ENCODE data around the gene PCNX1.
"Not testable (repeated sequence)": the region's sequence is repeated elsewhere in the genome, so short reads cannot be mapped to it uniquely, and the experiment has no call there.

PCNX1 gene

DNA sequence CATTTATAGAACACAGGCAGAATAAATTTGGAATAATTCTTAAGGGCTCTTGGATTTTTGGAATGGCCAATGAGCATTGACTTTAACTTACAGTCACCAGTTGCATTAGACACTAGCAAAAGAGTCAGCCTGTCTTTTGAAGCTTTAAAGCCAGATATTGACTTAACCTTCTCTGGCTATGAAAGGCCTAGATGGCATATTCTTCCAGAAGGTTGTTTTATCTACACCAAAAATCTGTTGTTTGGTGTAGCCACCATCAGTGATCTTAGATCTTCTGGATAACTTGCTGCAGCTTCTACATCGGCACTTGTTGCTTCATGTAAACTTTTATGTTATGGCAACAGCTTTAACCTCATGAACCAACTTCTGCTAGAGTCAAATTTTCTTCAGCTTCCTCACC is 10.4 kb downstream of the PCNX1 start:
- no peak for DNase-seq

DNA sequence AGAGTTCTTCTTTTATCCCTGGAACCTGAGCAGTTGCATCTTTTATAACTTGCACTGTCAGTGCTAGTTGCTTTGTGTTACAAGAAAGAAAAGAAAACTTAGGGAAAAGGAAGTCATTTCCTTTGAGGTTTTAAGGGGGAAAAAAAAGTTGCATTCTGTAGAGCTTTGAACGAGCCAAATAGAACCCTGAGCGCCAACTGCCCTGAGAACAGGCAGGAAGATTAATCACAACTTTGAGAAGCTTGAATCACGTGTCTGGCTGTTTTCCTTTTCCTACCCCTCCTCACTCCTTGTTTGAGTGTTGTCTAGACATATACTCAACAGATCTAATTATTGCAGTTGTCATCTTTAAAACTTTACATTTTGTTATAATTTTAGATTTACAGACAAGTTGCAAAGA is 12.5 kb downstream of the PCNX1 start:
- DNase-seq: no peak

DNA sequence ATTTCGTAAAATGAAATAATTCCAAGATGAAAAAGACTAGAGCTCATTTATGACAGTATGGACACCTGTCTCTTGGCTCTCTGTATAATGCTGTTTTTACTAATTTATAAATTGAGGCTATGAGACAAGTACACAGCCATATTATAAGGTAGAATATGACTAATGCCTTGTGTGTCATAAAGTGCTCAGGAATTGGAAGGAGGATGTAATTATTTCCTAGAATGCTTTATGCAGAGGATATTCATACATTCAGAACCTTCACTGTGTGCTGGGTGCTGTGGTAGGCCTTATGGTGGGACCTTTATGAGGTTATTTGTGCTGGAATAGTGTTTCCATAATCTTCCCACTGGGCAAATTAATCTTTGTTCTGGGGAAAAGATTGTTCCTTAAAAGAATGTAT is 13.3 kb downstream of the PCNX1 start:
- no peak for DNase-seq

DNA sequence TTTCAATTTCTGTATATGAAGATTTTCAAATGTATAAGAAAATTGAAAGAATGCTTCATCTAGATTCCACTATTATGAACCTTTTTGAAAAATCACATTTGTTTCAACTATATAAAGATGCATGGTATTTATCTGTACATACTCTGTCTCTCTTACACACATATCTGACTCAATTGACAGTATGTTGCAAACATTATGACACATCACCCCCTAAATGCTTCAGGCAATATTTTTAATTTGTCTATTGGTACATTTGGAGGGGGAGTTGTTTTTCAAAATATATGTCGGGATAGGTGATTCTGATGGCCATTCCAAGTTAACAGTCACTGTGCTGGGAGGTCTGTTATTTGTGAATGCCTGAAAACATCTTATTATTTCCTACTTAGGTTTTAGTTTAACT is 14.4 kb downstream of the PCNX1 start:
- DNase-seq: no peak

DNA sequence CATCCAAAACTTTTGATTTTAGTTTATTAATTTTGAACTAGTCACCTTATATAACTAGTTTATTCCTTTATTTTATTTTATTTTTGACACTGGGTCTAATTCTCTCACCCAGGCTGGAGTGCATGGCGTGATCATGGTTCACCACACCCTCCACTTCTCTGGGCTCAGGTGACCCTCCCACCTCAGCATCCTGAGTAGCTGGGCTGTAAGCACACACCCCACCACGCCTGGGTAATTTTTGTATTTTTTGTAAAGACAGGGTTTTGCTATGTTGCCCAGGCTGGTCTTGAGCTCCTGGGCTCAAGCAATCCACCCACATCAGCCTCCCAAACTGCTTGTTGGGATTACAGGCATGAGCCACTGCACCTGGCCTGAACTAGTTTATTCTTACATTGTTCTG is 17.3 kb downstream of the PCNX1 start:
- no peak for DNase-seq

DNA sequence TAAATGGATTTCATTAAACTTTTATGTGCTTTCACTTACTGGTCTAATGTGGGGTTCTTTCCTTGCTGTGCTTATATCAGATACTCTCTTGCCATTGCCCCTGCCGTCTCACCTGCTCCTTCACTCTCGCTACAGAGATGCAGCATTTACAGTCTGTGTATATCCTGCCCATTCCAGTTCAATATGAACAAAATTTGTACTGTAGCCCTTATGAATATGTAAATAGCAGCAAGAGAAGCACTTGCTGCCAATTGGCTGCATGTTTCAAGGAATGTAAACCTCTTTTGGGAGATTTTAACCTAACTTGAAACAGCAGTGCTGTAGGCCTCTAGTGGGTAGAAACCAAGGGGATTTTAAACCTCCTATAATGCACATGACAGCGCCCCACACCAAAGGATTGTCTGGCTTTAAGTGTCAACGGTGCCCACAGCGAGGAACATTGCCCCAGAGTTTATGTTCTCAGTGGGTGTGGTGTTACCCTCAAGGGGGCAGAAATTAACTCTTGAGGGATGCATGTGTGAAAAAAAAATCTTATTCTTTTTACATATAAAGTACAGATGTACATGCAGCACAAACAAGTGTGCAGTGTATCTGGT is 19.1 kb downstream of the PCNX1 start:
- no peak for DNase-seq

DNA sequence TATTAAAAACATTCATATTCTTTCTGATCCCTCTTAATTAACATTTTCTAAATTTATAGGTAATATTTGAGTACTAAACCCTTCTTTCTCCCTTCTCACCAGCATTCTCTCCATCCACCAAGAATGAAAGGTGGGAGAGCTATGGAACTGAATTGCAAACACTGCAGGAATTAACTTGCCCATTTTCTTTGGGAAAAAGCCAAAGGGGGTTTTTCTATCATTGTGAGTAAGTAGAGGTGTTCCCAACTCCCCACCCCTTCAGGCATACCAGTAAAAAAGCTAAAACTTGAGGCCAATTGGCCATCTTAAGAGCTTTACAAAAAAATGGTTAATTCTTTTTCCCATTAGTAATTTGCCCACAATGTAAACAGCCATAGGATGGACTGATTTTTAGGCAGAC is 23.7 kb downstream of the PCNX1 start:
- DNase-seq: no peak

DNA sequence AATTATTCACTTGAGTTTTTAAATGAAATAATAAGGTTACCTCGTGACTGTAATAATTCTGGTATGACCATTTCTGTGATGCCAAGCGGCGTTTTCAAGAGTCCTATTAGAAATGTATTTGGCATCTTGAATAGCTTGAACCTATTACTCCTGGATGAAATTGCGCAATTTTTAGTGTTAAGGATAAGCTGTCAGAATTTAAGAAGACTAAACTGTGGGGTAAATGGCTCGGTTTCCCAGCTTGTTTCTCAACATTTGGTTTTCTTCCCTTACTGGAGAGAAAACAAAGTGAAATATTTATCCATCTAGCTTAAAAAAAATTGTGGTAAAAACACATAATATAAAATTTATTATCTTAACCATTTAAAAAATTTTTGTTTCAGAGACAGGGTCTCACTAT is 26.8 kb downstream of the PCNX1 start:
- no peak for DNase-seq

DNA sequence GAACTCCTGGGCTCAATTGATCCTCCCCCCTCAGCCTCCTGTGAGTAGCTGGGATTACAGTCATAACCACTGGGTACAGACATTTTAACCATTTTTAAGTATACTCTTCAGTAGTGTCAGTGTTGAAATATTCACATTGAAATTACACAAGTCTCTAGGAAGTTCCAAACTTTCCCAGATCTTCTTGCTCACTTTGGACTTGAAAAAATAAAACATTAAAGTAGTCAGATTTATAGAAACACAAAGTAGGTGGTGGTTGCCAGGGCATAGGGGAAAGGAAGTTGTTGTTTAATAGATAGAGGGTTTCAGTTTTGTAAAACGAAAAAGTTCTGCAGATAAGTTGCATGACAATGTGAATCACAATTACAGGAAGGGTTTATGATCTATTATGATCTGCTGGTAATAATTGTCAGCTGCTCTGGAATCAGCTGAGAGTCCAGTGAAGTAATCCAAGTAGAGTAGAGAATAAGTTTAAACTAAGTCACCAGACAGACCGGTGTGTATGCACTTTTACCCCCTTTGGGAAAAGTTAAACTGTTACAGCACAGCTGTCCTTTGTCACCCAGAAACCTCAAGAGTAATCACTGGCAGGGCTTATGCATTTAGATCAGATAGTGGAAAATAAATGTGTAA is 27.4 kb downstream of the PCNX1 start:
- DNase-seq: no peak

DNA sequence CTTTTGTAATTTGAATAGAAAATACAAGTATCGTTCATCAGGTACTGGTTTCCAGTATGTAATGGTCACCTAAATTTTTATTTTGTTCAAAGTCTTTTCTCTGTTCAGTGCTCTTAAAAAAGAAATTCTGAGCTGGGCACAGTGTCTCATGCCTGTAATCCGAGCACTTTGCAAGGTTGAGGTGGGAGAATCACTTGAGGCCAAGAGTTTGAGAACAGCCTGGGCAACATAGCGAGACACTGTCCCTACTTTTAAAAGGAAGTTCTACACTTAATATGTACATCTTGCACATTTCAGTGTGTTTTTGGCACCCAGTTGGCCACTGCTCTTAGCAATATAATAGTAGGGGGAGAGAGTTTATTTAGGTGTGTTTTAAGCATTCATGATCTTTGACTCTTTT is 27.9 kb downstream of the PCNX1 start:
- no peak for DNase-seq

DNA sequence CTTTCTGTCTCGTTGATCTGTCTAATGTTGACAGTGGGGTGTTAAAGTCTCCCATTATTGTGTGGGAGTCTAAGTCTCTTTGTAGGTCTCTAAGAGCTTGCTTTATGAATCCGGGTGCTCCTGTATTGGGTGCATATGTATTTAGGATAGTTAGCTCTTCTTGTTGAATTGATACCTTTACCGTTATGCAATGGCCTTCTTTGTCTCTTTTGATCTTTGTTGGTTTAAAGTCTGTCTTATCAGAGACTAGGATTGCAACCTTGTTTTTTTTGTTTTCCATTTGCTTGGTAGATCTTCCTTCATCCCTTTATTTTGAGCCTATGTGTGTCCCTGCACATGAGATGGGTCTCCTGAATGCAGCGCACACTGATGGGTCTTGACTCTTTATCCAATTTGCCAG is 32.4 kb downstream of the PCNX1 start:
- not testable (repeated sequence) for DNase-seq

DNA sequence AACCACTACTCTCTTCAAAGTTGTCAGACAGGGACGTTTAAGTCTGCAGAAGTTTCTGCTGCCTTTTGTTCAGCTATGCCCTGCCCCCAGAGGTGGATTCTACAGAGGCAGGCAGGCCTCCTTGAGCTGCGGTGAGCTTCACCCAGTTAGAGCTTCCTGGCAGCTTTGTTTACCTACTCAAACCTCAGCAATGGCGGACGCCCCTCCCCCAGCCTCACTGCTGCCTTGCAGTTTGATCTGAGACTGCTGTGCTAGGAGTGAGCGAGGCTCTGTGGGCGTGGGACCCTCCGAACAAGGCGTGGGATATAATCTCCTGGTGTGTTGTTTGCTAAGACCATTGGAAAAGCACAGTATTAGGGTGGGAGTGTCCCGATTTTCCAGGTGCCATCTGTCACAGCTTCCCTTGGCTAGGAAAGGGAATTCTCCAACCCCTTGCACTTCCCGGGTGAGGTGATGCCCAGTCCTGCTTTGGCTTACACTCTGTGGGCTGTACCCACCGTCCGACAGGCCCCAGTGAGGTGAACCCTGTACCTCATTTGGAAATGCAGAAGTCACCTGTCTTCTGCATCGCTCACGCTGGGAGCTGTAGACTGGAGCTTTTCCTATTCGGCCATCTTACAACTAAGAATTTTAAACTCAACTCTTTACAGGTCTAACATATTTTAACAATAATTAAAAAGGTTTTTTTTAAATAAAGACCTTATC is 34.5 kb downstream of the PCNX1 start:
- peak; percentile 74 for DNase-seq

DNA sequence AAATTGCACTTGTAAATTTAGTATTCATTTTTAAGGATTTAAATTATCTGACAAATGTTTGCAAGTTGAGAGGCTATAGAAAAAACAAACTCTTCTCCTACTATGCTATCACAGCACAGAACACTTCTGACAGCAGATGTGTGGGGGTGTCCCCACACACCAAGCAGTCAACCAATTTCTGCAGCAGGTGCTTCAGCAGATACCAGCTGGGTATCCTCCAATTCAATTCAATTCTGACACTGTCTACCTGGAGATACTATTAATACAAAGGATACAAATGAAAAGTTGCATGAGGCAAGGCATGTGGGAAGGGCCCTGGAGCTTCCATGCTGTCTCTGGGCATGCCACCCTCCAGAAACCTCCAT is 35.1 kb downstream of the PCNX1 start:
- DNase-seq: no peak

DNA sequence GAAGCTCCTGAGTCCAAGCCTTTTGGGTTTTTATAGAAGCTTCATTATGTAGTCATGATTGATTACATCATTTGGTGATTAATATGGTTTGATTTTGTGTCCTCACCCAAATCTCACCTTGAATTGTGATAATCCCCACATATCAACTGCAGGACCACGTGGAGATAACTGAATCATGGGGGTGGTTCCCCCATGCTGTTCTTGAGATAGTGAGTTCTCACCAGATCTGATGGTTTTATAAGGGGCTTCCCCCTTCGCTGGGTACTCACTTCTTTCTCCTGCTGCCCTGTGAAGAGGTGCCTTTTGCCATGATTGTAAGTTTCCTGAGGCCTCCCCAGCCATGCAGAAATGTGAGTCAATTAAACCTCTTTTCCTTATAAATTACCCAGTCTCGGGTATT is 35.5 kb downstream of the PCNX1 start:
- DNase-seq: not testable (repeated sequence)

DNA sequence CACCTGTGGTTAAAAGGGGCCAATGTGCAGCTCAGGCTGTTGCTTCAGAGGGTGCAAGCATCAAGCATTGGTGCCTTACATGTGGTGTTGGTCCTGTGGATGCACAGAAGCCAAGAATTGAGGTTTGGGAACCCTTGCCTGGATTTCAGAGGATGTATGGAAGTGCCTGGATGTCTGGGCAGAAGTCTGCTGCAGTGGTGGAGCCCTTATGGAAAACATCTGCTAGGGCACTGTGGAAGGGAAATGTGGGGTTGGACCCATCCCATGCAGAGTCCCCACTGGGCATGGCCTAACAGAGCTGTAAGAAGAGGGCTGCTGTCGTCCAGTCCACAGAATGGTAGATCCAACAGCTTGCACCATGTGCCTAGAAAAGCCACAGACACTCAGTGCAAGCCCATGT is 36.6 kb downstream of the PCNX1 start:
- DNase-seq: no peak

DNA sequence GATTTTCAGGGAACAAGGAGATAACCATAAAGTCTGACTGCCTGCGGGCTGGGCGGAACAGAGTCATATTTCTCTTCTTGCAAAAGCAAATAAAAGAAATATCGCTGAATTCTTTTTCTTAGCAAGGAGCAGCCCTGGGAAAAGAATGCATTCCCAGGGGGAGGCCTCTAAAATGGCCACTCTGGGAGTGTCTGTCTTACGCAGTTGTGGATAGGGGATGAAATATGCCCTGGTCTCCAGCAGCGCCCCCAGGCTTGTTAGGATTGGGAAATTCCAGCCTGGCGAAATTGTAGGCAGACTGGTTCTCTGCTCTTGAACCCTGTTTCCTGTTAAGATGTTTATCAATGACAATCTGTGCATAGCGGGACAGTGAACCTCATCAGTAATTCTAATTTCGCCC is 40.5 kb downstream of the PCNX1 start:
- no peak for DNase-seq

DNA sequence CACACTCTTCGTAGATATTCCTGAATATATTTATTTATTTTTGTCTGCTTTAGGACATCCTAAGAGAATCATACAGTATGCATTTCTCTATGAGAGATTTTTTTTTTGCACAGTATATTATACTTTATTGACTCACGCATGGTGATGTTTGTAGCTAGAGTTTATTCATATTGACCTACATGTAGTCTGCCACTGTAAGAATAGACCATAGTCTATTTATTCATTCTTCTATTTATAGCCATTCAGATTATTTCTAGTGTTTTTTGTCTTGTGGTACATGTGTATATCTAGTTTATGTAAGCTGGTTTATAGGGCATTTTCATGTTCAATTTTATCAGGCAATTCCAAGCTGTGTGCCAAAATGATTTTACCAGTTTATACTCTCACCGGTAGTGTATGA is 45.2 kb downstream of the PCNX1 start:
- no peak for DNase-seq

DNA sequence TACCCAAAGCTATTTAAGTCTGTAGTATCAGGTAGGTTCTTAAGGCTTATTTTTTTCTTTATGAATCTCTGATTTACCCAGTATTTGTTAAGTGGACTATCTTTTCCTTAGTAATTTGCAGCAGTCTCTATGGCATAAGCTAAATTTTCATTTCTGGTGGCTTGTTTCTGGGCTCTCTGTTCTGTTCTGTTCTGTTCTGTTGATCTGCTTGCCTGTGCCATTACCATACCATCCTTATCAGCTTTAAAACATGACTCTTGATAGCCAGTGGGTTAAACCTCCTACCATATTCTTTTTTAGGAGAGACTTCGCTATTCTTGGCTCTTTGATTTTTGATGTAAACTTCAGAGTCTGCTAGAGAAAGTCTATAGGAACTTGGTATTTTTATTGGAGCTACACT is 46.8 kb downstream of the PCNX1 start:
- no peak for DNase-seq

DNA sequence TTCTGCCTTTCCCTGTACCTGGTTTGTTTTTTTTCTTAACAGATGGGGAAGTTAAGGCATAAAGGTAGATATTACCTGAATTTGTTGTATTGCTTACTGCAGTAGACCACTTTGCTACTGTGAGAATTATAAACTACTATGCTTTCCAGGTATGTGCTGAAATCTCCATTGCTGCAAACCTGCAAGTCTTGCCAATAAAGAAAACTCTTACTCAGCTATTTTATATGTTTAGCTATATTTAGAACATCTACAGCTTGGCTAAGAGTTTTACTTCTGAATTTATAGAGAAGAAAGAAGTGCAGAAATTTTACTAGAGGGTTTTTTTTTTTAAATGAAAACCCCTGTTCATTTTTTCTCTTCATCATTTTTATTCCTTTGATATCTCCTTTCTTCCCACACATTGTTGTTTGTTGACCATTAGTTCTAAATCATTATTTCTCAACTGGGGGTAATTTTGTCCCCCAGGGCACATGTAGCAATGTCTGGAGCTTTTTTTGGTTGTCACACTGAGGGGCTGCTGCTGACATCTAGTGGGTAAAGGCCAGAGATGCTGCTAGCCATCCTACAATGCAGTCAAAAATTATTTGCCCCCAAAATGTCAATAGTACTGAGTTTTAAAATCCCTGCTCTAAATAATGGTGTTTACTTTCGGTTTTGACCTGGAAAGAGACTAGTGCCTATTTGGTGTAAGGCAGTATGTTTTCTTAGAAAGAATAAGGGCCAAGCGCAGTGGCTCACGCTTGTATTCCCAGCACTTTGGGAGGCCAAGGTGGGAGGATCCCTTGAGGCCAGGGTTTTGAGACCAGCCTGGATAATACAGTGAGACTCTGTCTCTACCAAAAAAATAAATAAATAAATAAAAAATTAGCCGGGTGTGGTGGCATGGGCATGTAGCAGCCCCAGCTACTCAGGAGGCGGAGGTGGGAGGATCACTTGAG is 48.6 kb downstream of the PCNX1 start:
- DNase-seq: peak; percentile 44

DNA sequence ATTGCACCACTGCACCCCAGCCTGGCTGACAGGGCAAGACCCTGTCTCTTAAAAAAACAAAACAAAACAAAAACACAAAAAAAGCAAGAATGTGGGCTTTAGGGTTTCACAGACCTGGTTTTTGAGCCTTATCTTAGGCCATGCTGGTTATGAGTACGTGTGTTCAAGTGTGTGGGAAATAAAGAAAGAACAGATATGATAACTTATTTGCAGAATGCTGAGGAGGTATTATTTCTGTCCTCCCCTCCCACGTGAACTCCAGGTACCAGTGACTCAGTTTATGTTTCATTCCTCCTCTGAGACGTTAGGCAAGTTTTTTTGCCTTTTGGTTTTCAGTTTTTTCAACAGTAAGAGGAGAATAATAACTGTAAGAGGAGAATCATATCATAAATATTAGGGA is 49.3 kb downstream of the PCNX1 start:
- DNase-seq: no peak

DNA sequence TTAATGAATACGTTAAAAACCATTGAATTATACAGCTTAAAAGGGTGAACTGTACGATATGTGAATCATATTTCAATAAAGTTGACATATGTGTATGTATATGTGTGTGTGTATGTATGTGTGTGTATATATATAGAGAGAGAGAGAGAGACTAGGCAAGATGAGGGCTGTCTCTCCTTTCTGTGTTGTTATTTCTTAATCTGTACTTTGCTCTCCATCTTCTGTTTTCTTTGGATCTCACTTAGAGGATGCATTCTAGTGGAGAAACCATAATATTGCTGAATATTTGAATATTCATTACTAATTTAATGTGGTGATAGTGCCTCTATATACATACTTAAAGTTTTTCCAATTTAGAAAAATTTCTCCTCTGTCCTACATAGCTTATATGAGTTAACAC is 50.5 kb downstream of the PCNX1 start:
- DNase-seq: no peak

DNA sequence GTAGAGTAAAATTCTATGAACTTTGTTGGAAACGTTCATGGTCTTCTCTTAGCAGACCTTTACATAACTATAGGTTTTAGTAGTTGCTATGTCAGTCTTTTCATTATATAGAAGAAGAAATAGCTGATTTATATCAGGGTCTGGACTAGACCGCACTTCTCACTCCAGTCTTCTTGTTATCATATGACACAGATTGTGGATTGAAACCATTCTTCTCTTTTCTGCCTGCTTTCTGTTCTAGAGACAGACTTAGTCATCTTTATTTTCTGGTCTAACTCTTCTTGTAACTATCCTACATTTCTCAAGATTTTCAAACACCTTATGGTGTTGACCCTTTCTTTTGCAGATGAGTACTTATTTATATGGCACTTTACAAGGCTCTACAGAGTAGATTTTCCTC is 55.7 kb downstream of the PCNX1 start:
- no peak for DNase-seq

DNA sequence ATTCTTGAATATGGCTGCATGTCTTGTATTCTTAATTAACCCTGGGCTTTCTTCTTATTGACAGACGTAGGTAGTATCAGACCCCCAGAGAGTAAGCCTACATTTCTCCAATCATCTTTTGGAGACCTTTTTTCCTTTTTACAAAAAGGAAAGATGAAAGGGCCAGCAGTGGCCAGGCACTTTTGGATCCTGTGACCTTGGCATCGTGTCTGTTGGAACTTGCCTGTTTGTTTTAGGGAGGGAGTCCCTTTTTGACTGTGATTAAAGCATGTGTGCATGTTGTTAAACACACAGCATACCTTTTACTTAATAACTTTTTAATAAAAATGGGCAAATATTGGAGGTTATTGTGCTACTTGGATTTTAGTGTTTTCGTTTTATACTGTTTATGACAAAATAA is 57.2 kb downstream of the PCNX1 start:
- DNase-seq: no peak

DNA sequence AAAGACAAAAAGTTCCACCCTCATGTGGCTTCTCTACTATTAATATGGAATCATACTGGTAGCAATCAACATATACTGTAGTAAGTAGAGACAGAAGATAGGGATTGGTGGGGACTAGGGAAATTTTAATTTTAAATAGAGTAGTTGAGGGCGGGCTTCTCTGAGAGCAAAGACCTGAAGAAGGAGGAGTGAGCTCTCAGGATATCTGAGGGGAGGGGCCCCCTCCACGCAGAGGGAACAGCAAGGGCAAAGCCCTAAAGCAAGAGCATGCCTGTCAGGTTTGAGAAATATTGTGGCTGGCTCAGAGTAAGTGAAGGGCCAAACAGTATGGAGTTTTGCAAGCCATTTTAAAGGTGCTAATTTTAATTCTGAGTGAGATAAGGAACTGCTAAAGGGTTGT is 64.3 kb downstream of the PCNX1 start:
- DNase-seq: no peak

Measured in activated T-cell treated with anti-CD3 and anti-CD28 coated beads, Interleukin-2, amount 50 U/mL, for 1 hour (primary cell).